ENCODE results near the gene CA5A.
"Not testable (repeated sequence)": the region's sequence is repeated elsewhere in the genome, so short reads cannot be mapped to it uniquely, and the experiment has no call there.

CA5A gene

DNA sequence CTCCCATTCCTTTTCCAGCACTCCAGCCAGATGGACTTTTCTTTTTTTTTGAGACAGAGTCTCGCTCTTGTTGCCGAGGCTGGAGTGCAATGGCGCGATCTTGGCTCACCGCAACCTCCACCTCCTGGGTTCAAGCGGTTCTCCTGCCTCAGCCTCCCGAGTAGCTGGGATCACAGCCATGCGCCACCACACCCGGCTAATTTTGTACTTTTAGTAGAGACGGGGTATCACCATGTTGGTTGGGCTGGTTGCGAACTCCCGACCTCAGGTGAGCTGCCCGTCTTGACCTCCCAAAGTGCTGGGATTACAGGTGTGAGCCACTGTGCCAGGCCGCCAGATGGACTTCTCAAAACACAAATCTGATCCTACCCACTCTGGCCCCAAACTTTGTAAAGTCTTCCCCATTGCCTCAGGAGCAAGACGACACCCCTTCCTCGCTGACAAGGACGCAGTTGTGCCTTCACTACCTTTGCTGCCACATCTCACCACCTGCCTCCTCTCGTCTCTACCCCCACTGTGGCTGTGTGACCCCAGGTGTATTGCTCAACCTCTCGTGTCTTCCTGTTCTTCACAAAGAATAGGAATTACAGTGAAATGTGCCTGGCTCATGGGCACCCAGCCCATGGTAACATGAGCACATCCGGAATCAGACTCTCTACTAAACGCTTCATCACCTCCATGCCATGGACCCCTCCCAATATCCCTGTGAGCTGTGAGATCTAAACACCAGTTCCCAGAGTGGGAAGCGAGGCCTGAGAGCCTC, 11.2 kb upstream of the CA5A start:
- no peak for DNase-seq

- no peak for DNase-seq
Measured at GRCh38 chr16:87946596-87947347, 10.4 kb upstream of the CA5A start.

DNA sequence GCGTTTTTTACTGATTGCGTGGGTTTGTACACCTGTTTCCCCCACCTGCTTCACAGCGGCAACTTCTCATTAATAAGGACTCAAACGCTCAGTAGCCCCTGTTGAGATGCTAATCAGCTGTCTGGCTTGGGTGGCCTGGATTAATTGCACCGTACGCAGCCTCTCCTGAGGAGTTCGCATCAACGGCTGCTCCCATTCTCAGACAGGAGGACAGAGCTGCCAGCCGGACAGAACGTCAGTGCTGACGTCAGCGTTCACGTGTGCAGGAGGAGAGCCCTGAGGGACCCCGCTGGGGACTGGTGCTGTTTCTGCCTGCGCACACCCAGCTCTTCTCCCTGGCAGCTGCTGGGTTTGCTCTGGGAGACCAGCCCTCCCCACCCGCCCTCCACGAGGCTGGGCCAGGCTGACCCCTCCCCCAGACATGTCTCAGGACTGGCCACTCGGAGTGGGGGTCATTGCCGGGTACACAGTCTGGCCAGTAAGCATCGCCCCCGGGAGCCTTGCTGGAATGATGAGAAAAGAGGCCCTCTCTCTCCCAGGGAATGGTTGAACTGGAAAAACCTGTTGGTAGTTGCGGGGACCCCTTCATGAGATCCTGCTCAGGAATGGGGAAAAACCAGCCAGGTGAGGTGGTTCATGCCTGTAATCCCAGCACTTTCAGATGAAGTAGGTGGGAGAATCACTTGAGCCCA, 9.2 kb upstream of the CA5A start:
- no peak for DNase-seq

GRCh38 chr16:87942680-87943079, 6.4 kb upstream of the CA5A start:
- no peak for DNase-seq

DNA sequence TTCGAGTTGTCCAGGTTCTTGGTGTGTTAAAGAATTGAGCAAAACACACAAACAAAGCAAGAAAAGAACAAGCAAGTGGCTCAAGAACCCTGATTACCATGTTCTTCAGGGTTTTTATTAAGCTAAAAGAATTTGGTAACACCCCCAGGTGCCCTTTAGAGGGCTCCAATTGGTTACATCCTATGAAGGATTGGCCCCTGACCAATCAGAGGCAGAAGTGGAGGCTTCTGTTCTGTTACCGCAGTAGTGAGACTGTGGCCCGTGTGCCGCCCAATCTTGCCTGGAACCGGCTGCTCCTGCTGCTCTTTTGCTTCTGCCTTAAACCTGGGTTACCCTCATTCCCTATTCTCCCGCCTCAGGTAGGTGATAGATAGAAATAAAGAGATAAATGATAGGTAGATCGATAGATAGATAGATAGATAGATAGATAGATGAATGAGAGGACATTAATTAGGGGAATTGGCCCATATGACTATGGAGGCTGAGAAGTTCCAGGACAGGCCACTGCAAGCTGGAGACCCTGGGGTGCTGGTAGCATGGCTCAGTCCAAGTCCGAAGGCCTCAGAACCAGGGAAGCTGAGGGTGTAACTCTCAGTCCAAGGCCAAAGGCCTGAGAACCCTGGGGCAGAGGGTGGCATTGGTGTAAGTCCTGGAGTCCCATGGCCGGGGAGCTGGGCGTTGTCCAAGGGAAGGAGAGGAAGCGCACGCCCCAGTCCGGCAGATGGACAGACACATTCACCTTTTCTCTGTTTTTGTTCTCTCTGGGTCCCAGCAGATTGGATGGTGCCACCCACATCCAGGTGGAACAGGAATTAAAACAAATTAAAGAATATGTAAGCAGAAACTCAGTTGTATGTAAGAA, 3.5 kb upstream of the CA5A start:
- no peak for DNase-seq

- peak; percentile 17 for DNase-seq
Measured at GRCh38 chr16:87938412-87938949, 2.2 kb upstream of the CA5A start.

- DNase-seq, result not testable (repeated sequence)
Measured at GRCh38 chr16:87937231-87937542, 858 bp upstream of the CA5A start.

GRCh38 chr16:87936016-87936374, 334 bp downstream of the CA5A start:
- DNase-seq, result not testable (repeated sequence)

GRCh38 chr16:87934752-87935425, 1.4 kb downstream of the CA5A start:
- not testable (repeated sequence) for DNase-seq

- no peak for DNase-seq
Measured at GRCh38 chr16:87933140-87933495, 3.2 kb downstream of the CA5A start.

- DNase-seq, result not testable (repeated sequence)
Measured at GRCh38 chr16:87932475-87933139, 3.7 kb downstream of the CA5A start.

DNA sequence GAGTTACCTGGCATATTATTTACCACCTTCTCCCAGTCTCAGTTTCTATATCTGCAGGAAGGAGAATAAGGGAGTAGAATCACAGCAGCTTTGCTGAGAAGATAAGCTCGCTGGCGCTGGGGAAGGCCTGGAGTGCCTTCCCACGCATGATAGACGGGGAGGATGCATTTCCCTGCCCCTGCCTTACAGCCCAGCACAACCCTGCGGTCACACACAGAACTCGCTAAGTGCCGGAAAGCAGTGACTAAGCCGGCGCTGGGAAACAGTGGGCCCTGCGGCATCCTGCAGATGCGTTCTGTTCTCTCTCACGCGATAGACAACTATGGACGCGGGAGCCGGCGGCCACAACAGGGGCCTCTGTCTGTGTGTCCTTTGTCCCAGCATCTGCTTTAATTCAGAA, 4.8 kb downstream of the CA5A start:
- peak; percentile 26 for DNase-seq

- no peak for DNase-seq
Measured at GRCh38 chr16:87930456-87930855, 5.9 kb downstream of the CA5A start.

DNA sequence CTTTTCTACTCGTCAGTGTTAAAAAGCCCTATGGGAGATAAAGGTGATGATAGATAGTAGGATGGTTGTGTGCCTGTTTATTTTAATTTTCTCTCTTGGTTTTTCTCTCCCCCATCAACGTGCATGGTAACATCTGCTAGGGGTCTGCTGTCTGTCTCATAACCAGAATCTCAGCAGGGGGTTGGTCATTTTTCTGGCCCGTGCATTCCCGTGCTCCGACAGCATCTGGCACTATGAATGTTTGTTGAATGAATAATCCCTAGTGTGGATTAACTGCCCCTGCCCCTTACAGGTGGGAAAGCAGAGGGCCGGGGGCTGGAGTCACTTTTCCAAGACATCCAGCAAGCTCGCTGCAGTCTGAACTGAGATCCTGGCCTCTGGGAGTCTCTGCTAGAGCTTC, 6.3 kb downstream of the CA5A start:
- DNase-seq, result no peak

DNA sequence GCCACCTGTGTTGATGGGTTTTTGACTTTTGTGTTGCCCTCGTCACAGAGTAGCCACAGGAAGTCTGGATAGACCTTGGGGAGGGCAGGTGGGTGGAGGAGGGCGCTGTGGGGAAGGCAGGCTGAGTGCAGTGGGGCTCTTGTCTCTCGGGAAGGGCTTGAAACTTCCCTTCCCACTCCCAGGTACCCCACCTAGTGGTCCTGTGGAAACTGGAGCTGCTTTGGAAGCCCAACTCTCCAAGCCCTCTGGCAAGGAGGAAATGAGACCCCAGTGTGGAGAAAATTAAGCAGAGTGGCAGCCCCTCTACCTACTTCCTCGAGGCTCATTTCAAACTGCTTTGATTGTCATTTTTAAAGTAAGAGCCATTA, 9.2 kb downstream of the CA5A start:
- no peak for DNase-seq

DNA sequence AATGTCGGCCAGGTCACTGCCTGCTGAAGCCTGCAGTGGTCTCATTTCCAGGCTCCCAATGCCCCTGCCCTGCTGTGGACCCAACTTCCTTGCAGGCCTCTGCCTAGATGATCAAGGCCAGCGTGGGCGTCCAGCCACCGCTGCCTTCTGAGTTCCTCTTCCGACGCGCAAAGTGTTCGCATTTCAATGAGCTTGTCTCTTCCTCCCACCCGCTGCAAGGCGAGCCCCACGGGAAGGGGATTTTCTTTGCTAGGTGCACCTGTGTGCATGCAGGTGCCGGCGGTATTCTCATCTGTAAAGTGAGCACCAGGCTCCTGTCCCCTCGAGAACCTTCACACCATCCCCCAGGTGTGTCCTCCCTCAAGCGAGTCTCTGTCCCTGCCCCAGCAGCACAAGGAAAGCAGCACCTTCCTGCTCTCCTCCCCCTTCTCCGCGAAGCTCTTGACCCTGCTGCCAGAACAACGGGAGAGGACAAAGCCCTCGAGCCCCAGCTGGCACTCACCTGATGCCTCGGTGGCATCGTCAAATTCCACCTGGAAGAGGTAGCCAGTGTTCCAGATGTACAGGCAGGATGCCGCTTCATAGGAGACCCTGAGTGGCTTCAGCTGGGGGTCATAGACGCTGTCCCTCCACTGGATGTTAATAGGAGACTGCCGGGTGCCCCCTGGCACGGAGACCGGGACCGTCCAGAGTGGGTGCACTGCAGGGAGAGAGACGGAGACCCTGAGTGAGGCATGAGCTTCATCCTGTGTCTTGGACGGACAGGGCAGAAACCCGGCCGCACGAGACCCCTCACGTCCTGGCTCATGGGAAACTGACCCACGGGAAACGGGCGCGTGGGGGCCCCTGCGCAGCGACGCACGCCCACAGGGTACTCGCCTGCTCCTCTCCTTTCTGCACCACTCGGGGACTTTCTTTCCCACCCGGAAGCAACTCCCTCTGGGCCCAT, 9.8 kb downstream of the CA5A start:
- peak; percentile 87 for DNase-seq

DNA sequence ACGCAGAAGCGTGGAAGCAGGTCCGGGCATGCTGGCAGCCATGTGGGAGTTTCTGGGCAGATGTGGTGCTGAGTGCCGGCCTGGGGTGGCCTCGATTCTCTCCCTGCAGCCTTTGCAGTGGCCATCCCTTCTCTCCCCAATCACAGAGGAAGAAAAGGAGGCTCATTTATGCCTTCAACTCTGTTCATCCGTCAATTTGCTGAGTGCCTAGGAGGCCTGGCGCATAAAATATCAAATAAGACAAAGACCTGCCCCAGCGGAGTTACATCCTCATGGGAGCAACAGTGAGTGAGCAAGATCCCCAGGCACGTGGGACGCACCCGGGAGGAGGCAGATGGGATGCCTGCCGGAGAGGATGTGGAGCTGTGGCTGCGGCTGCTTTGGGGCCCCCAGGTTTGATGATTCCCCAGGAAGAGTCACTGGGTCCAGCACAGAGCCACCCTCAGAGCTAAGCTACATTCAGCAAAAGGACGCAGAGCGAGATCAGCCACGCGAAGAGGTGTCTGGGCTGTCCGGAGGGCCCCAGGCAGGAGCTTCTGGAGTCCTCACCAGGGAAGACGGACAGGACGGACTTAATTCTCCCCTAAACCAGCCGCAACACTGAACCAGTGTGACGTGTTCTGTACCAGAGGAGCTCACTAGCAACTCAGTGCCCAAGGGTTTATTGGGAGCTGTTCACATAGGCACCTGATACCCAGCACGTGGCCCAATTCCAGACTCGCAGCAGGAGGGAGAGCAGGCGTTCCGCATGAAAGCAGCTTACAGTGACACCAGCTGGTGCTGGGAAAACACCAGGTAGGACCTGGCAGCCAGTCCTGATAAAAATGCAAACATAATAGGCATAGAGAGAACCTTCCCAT, 11.3 kb downstream of the CA5A start:
- no peak for DNase-seq

GRCh38 chr16:87924041-87924810, 12.1 kb downstream of the CA5A start:
- no peak for DNase-seq
